Activated T-cell treated with anti-CD3 and anti-CD28 coated beads, Interleukin-2, amount 50 U/mL, for 24 hours (primary cell): ENCODE measurements around the gene RIC8A.

ENCODE experiments used
- DNase-seq: peaks from one replicate; pipeline ENCODE4 v3.0.0-alpha.2; 2020
- H3K27ac Mint-ChIP-seq: 2 replicates; pipeline ENCODE4 v1.8.0; 2020; ENCODE audit warnings: mild to moderate bottlenecking, mixed read lengths
- H3K27me3 Mint-ChIP-seq: 2 replicates; pipeline ENCODE4 v1.8.0; 2020; ENCODE audit warnings: mixed read lengths
- H3K36me3 Mint-ChIP-seq: 2 replicates; pipeline ENCODE4 v1.8.0; 2020; ENCODE audit warnings: low read depth, mixed read lengths
- H3K4me1 Mint-ChIP-seq: 2 replicates; pipeline ENCODE4 v1.8.0; 2020; ENCODE audit warnings: low read depth, mixed read lengths
- H3K4me3 Mint-ChIP-seq: 2 replicates; pipeline ENCODE4 v1.8.0; 2020; ENCODE audit warnings: mild to moderate bottlenecking, moderate library complexity, mixed read lengths
- H3K9me3 Mint-ChIP-seq: 2 replicates; pipeline ENCODE4 v1.8.0; 2020; ENCODE audit warnings: mixed read lengths

The RIC8A gene

GRCh38 chr11:221539-221938 is 14.0 kb downstream of the RIC8A start:
- Mint-ChIP-seq H3K27ac (no peak overlapping the region), H3K4me1 (peaks cover 18% of the 10 kb centered on the region), H3K9me3 (no peaks in the 10 kb centered on the region), H3K36me3 (peaks cover 21% of the 10 kb centered on the region), H3K27me3 (no peaks in the 10 kb centered on the region), H3K4me3 (no peak overlapping the region)
- no peak for DNase-seq

- no peak overlapping the region for H3K27ac Mint-ChIP-seq
- no peaks in the 10 kb centered on the region for H3K27me3 Mint-ChIP-seq
Observed at GRCh38 chr11:221998-222789, 14.7 kb downstream of the RIC8A start.

GRCh38 chr11:223026-223789 is 15.7 kb downstream of the RIC8A start:
- DNase-seq: no peak
- Mint-ChIP-seq H3K27me3 (no peaks in the 10 kb centered on the region), H3K27ac (peak overlapping the region; percentile 40), H3K36me3 (peaks cover 18% of the 10 kb centered on the region), H3K4me1 (peaks cover 11% of the 10 kb centered on the region), H3K4me3 (no peak overlapping the region), H3K9me3 (no peaks in the 10 kb centered on the region)

More at GRCh38 chr11:221998-222789, 14.7 kb downstream of the RIC8A start:
- peaks cover 17% of the 10 kb centered on the region for H3K4me1 Mint-ChIP-seq
- H3K4me3 Mint-ChIP-seq: no peak overlapping the region
- DNase-seq: no peak
- no peaks in the 10 kb centered on the region for H3K9me3 Mint-ChIP-seq
- peaks cover 21% of the 10 kb centered on the region for H3K36me3 Mint-ChIP-seq

GRCh38 chr11:223884-224283 is 16.4 kb downstream of the RIC8A start:
- no peak overlapping the region for H3K27ac Mint-ChIP-seq
- H3K4me3 Mint-ChIP-seq: no peak overlapping the region
- H3K36me3 Mint-ChIP-seq: peaks cover 23% of the 10 kb centered on the region
- DNase-seq: no peak
- peaks cover 18% of the 10 kb centered on the region for H3K4me1 Mint-ChIP-seq
- no peaks in the 10 kb centered on the region for H3K27me3 Mint-ChIP-seq
- H3K9me3 Mint-ChIP-seq: no peaks in the 10 kb centered on the region

GRCh38 chr11:224424-224823 is 16.9 kb downstream of the RIC8A start:
- no peak for DNase-seq
- Mint-ChIP-seq H3K27me3 (no peaks in the 10 kb centered on the region), H3K9me3 (no peaks in the 10 kb centered on the region), H3K27ac (no peak overlapping the region), H3K36me3 (peaks cover 24% of the 10 kb centered on the region), H3K4me3 (no peak overlapping the region), H3K4me1 (peaks cover 18% of the 10 kb centered on the region)

- Mint-ChIP-seq H3K27me3 (no peaks in the 10 kb centered on the region), H3K36me3 (peaks cover 29% of the 10 kb centered on the region), H3K27ac (peak overlapping the region; percentile 42), H3K9me3 (no peaks in the 10 kb centered on the region), H3K4me3 (no peak overlapping the region), H3K4me1 (peaks cover 21% of the 10 kb centered on the region)
- no peak for DNase-seq
Observed at GRCh38 chr11:225734-226453, 18.4 kb downstream of the RIC8A start.

GRCh38 chr11:227824-228379 is 20.4 kb downstream of the RIC8A start:
- DNase-seq: no peak
- H3K4me3 Mint-ChIP-seq: no peak overlapping the region
- peak overlapping the region; percentile 16 for H3K27ac Mint-ChIP-seq
- H3K4me1 Mint-ChIP-seq: peaks cover 21% of the 10 kb centered on the region
- H3K36me3 Mint-ChIP-seq: peaks cover 24% of the 10 kb centered on the region
- H3K27me3 Mint-ChIP-seq: no peaks in the 10 kb centered on the region
- H3K9me3 Mint-ChIP-seq: no peaks in the 10 kb centered on the region

- no peaks in the 10 kb centered on the region for H3K9me3 Mint-ChIP-seq
- H3K4me3 Mint-ChIP-seq: no peak overlapping the region
Observed at GRCh38 chr11:230431-230830, 22.9 kb downstream of the RIC8A start.

GRCh38 chr11:232783-233565 is 25.5 kb downstream of the RIC8A start:
- no peak overlapping the region for H3K27ac Mint-ChIP-seq
- no peak overlapping the region for H3K4me3 Mint-ChIP-seq

More at GRCh38 chr11:230431-230830, 22.9 kb downstream of the RIC8A start:
- Mint-ChIP-seq H3K27ac (no peak overlapping the region), H3K36me3 (peaks cover 20% of the 10 kb centered on the region), H3K27me3 (no peaks in the 10 kb centered on the region), H3K4me1 (peaks cover 26% of the 10 kb centered on the region)
- DNase-seq: no peak

GRCh38 chr11:235180-235579 is 27.7 kb downstream of the RIC8A start:
- H3K4me3 Mint-ChIP-seq: peak overlapping the region; percentile 99
- H3K27me3 Mint-ChIP-seq: no peaks in the 10 kb centered on the region
- H3K36me3 Mint-ChIP-seq: peaks cover 41% of the 10 kb centered on the region
- peak overlapping the region; percentile 92 for H3K27ac Mint-ChIP-seq
- no peak for DNase-seq
- peaks cover 36% of the 10 kb centered on the region for H3K4me1 Mint-ChIP-seq
- no peaks in the 10 kb centered on the region for H3K9me3 Mint-ChIP-seq

More at GRCh38 chr11:232783-233565, 25.5 kb downstream of the RIC8A start:
- Mint-ChIP-seq H3K9me3 (no peaks in the 10 kb centered on the region), H3K4me1 (peaks cover 23% of the 10 kb centered on the region), H3K27me3 (no peaks in the 10 kb centered on the region), H3K36me3 (peaks cover 33% of the 10 kb centered on the region)
- DNase-seq: no peak

- H3K27me3 Mint-ChIP-seq: no peaks in the 10 kb centered on the region
- H3K4me1 Mint-ChIP-seq: peaks cover 37% of the 10 kb centered on the region
- peak overlapping the region; percentile 99 for H3K4me3 Mint-ChIP-seq
- peak overlapping the region; percentile 92 for H3K27ac Mint-ChIP-seq
- peaks cover 42% of the 10 kb centered on the region for H3K36me3 Mint-ChIP-seq
- DNase-seq: no peak
- H3K9me3 Mint-ChIP-seq: no peaks in the 10 kb centered on the region
Observed at GRCh38 chr11:235609-235996, 28.1 kb downstream of the RIC8A start.

GRCh38 chr11:235997-236773 is 28.7 kb downstream of the RIC8A start, which contains the start of gene SIRT3:
SIRT3 (minus strand) TSS chr11:236342; CDS start chr11:236328, 14 bp downstream.
- peaks cover 47% of the 10 kb centered on the region for H3K36me3 Mint-ChIP-seq

More at GRCh38 chr11:235997-236773, 28.7 kb downstream of the RIC8A start, which contains the start of gene SIRT3:
- DNase-seq: peak; percentile 80
- no peaks in the 10 kb centered on the region for H3K27me3 Mint-ChIP-seq
- H3K27ac Mint-ChIP-seq: peak within 1 kb of the TSS; percentile 100
- peak within 1 kb of the TSS; percentile 99 for H3K4me3 Mint-ChIP-seq
- peaks cover 39% of the 10 kb centered on the region for H3K4me1 Mint-ChIP-seq
- no peaks in the 10 kb centered on the region for H3K9me3 Mint-ChIP-seq
